ENCODE data around the gene BEND6.
"Not testable (repeated sequence)": the region's sequence is repeated elsewhere in the genome, so short reads cannot be mapped to it uniquely, and the experiment has no call there.

BEND6 gene

GRCh38 chr6:56999049-56999448, 44.1 kb downstream of the BEND6 start:
- Histone ChIP-seq H3K36me3 (replicated peaks) (no peaks in the 10 kb centered on the region), H3K27ac (no peak overlapping the region), H3K4me3 (ENCODE audit: low read depth, low read length) (no peak overlapping the region), H3K27me3 (replicated peaks) (no peaks in the 10 kb centered on the region)
- TF ChIP-seq CTCF (IDR thresholded peaks at IDR 0.05; ENCODE audit: low read depth, low read length, missing control alignments), result no peak
- in situ Hi-C loops (cut with HindIII; ENCODE audit: low pct_ligation_motif_present, low sequenced_read_pairs), result no loop called here
- no peak for DNase-seq

GRCh38 chr6:56999748-57000147, 44.8 kb downstream of the BEND6 start:
- H3K4me3 ChIP-seq (ENCODE audit: low read depth, low read length); in situ Hi-C loops (cut with HindIII; ENCODE audit: low pct_ligation_motif_present, low sequenced_read_pairs); H3K27ac ChIP-seq; DNase-seq; H3K27me3 ChIP-seq (replicated peaks); H3K36me3 ChIP-seq (replicated peaks): not testable (repeated sequence)

- no peak for DNase-seq
- H3K27ac ChIP-seq, result no peak overlapping the region
- no peak for TF ChIP-seq CTCF (IDR thresholded peaks at IDR 0.05; ENCODE audit: low read depth, low read length, missing control alignments)
- no peaks in the 10 kb centered on the region for H3K27me3 ChIP-seq (replicated peaks)
- no peak overlapping the region for H3K4me3 ChIP-seq (ENCODE audit: low read depth, low read length)
- H3K36me3 ChIP-seq (replicated peaks), result no peaks in the 10 kb centered on the region
- in situ Hi-C loops (cut with HindIII; ENCODE audit: low pct_ligation_motif_present, low sequenced_read_pairs), result no loop called here
These were observed 47.3 kb downstream of the BEND6 start for GRCh38 chr6:57002197-57002596.

- Histone ChIP-seq H3K4me3 (ENCODE audit: low read depth, low read length) (no peak overlapping the region), H3K27me3 (replicated peaks) (no peaks in the 10 kb centered on the region), H3K27ac (no peak overlapping the region), H3K36me3 (replicated peaks) (no peaks in the 10 kb centered on the region)
- no peak for DNase-seq
- in situ Hi-C loops (cut with HindIII; ENCODE audit: low pct_ligation_motif_present, low sequenced_read_pairs), result no loop called here
- TF ChIP-seq CTCF (IDR thresholded peaks at IDR 0.05; ENCODE audit: low read depth, low read length, missing control alignments), result no peak
These were observed 49.4 kb downstream of the BEND6 start for GRCh38 chr6:57004292-57004691.

- Histone ChIP-seq H3K27ac (no peak overlapping the region), H3K36me3 (replicated peaks) (no peaks in the 10 kb centered on the region), H3K27me3 (replicated peaks) (no peaks in the 10 kb centered on the region), H3K4me3 (ENCODE audit: low read depth, low read length) (no peak overlapping the region)
- no peak for TF ChIP-seq CTCF (IDR thresholded peaks at IDR 0.05; ENCODE audit: low read depth, low read length, missing control alignments)
- in situ Hi-C loops (cut with HindIII; ENCODE audit: low pct_ligation_motif_present, low sequenced_read_pairs), result no loop called here
- no peak for DNase-seq
These were observed 51.2 kb downstream of the BEND6 start for GRCh38 chr6:57006101-57006500.

GRCh38 chr6:57008069-57008468, 53.2 kb downstream of the BEND6 start:
- H3K27ac ChIP-seq; H3K27me3 ChIP-seq (replicated peaks); H3K36me3 ChIP-seq (replicated peaks); DNase-seq; H3K4me3 ChIP-seq (ENCODE audit: low read depth, low read length); in situ Hi-C loops (cut with HindIII; ENCODE audit: low pct_ligation_motif_present, low sequenced_read_pairs): not testable (repeated sequence)

GRCh38 chr6:57013521-57013926, 58.6 kb downstream of the BEND6 start:
- H3K27me3 ChIP-seq (replicated peaks), result no peaks in the 10 kb centered on the region
- DNase-seq, result peak; percentile 41
- no peak overlapping the region for H3K4me3 ChIP-seq (ENCODE audit: low read depth, low read length)
- TF ChIP-seq CTCF (IDR thresholded peaks at IDR 0.05; ENCODE audit: low read depth, low read length, missing control alignments), result no peak
- no peak overlapping the region for H3K27ac ChIP-seq
- in situ Hi-C loops (cut with HindIII; ENCODE audit: low pct_ligation_motif_present, low sequenced_read_pairs), result no loop called here
- no peaks in the 10 kb centered on the region for H3K36me3 ChIP-seq (replicated peaks)

Data from brain microvascular endothelial cell (primary cell).